ENCODE data around the gene CIITA. TPM values are rescaled to one million over a fixed set of nuclear protein-coding genes. Genes with fewer than 3 reads are reported as not detected.

CIITA gene
- total and polyA plus RNA-seq, 8 donors = 1.8 to 39.7 (median 5.4) TPM

DNA sequence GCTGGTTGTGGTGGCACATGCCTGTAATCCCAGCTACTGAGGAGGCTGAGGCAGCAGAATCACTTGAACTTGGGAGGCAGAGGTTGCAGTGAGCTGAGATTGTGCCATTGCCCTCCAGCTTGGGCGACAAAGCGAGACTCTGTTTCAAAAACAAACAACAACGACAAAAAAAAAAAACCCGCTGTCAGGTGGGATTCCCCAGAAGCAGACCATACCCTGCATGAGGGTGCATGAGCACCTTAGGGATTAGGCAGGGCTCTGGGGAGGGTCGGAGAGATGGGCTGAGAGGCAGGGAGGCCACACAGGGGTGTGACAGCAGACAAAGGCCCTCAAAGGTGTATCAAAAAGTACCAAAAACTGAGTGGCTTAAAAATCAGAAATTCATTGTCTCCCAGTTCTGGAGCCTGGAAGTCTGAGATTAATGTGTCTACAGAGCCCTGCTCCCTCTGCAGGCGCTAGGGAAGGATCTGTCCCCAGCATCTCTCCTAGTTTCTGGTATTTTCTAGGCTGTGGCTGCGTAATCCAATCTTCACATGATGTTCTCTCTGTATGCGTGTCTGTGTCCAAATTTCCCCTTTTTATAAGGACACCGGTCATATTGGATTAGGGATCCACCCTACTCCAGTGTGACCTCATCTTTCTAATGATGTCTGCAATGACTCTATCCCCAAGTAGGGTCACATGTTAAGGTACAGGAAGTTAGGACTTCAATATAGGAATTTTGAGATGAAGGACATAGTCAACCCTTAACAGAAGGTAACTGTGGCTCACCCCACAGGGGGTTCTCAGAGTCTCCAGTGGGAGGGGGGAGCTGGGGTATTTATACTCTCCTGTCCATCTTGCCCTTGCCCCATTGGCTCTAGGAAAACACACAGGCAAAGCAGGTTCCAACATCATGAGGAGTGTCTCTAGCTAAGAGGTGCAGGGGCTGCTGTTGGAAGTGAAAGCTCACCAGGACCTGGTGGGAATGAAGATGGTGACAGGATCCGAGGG, 44.8 kb upstream of the CIITA start:
- H3K4me1 ChIP-seq = peaks cover 11 to 33% (median 23%) of the 10 kb centered on the region in 3 donors
- FAIRE-seq = no peak
- ATAC-seq = no peak
- no peak overlapping the region for H3K27ac ChIP-seq
- 84 to 87% methylated on average over 10 of the region's 10 CpGs for WGBS, 2 donors
- TF ChIP-seq, protein P1, sequence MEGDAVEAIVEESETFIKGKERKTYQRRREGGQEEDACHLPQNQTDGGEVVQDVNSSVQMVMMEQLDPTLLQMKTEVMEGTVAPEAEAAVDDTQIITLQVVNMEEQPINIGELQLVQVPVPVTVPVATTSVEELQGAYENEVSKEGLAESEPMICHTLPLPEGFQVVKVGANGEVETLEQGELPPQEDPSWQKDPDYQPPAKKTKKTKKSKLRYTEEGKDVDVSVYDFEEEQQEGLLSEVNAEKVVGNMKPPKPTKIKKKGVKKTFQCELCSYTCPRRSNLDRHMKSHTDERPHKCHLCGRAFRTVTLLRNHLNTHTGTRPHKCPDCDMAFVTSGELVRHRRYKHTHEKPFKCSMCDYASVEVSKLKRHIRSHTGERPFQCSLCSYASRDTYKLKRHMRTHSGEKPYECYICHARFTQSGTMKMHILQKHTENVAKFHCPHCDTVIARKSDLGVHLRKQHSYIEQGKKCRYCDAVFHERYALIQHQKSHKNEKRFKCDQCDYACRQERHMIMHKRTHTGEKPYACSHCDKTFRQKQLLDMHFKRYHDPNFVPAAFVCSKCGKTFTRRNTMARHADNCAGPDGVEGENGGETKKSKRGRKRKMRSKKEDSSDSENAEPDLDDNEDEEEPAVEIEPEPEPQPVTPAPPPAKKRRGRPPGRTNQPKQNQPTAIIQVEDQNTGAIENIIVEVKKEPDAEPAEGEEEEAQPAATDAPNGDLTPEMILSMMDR (IDR thresholded peaks at IDR 0.05) = no peak
- H3K4me3 ChIP-seq = no peak overlapping the region
- H3K27me3 ChIP-seq = no peaks in the 10 kb centered on the region
- DNase-seq = no peak
- H3K36me3 ChIP-seq = no peaks in the 10 kb centered on the region
- intact Hi-C loops (cut with DNase I) = no loop called here
- H3K9me3 ChIP-seq = no peaks in the 10 kb centered on the region

DNA sequence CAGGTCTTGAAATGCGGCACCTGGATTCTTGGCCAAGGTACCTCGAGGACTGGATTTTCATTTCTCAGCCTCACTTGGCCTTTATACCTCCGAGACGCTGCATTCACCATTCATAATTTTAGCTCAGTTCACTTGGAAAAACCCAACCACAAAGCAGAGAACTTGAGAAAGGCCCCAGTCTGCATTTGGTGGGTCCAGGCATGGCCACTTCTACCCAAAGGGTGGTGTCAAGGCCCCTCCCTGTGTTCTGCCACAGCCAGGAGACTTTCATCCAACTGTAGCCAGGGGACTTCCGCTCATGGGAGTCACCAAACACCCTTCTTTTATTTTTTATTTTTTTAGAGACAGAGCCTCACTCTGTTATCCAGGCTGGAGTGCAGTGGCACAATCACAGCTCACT, 43.7 kb upstream of the CIITA start:
- WGBS, 2 donors = 93 to 97% methylated on average over 5 of the region's 5 CpGs
- intact Hi-C loops (cut with DNase I) = no loop called here
- no peaks in the 10 kb centered on the region for H3K36me3 ChIP-seq
- H3K4me1 ChIP-seq = peaks cover 2 to 22% (median 12%) of the 10 kb centered on the region in 3 donors
- no peaks in the 10 kb centered on the region for H3K9me3 ChIP-seq
- no peak overlapping the region for H3K4me3 ChIP-seq
- TF ChIP-seq, protein P1 (IDR thresholded peaks at IDR 0.05) = no peak
- DNase-seq (no peak), ATAC-seq (no peak), FAIRE-seq (no peak)
- H3K27me3 ChIP-seq = no peaks in the 10 kb centered on the region
- H3K27ac ChIP-seq = no peak overlapping the region

DNA sequence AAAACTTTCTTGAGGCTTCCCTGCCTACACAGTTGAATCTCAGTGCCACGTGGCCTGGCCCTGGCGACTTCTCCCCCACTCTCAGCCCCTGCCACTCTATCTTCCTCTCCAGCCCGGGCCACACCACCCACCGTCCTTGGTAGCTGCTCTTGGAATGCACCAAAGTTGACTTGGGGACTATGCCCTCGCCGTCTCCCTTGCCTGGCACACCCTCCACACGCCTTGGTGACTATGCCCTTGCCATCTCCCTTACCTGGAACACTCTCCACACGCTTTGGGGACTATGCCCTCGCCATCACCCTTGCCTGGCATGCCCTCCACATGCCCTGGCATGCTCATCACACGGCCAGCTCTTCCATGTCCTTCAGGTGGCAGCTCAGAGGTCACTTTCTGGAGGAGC, 42.9 kb upstream of the CIITA start:
- no peak for DNase-seq
- WGBS, 2 donors = 94 to 95% methylated on average over 10 of the region's 10 CpGs
- H3K4me1 ChIP-seq = peaks cover 4 to 20% (median 4%) of the 10 kb centered on the region in 3 donors
- H3K36me3 ChIP-seq = no peaks in the 10 kb centered on the region
- no peaks in the 10 kb centered on the region for H3K27me3 ChIP-seq
- H3K9me3 ChIP-seq = no peaks in the 10 kb centered on the region
- intact Hi-C loops (cut with DNase I) = no loop called here
- no peak overlapping the region for H3K27ac ChIP-seq
- ATAC-seq = no peak
- no peak for FAIRE-seq
- no peak overlapping the region for H3K4me3 ChIP-seq
- TF ChIP-seq, protein P1 (IDR thresholded peaks at IDR 0.05) = no peak

- no peak overlapping the region for H3K4me3 ChIP-seq
- DNase-seq (no peak), ATAC-seq (no peak), FAIRE-seq (no peak)
- H3K27me3 ChIP-seq = no peaks in the 10 kb centered on the region
- H3K9me3 ChIP-seq = no peaks in the 10 kb centered on the region
- 85 to 89% methylated on average over 1 of the region's 1 CpG for WGBS, 2 donors
- intact Hi-C loops (cut with DNase I) = no loop called here
- H3K36me3 ChIP-seq = no peaks in the 10 kb centered on the region
- H3K27ac ChIP-seq = no peak overlapping the region
- H3K4me1 ChIP-seq = peaks cover 0 to 20% (median 5%) of the 10 kb centered on the region in 3 donors
- TF ChIP-seq, protein P1 (IDR thresholded peaks at IDR 0.05) = no peak
Measured at GRCh38 chr16:10834766-10835165, 42.2 kb upstream of the CIITA start.

All from pancreas (tissue), 10 donors.